HG02763 (cell line): ENCODE measurements around the gene DNAJC3.
A peak's percentile ranks its signal among the peaks of the same experiment; 100 is the strongest.

Experiments
- ATAC-seq: cut with Tn5 transposase; IDR thresholded peaks from one replicate; pipeline ENCODE4 v1.9.1; 2021; ENCODE audit warnings: mild to moderate bottlenecking, moderate library complexity; ENCODE audit not compliant: unreplicated experiment

Gene DNAJC3

GRCh38 chr13:95833719-95834118 lies 156.8 kb downstream of the DNAJC3 start:
- no peak for ATAC-seq

- ATAC-seq = peak; percentile 73
Measured at GRCh38 chr13:95834134-95834765, 157.3 kb downstream of the DNAJC3 start.

- no peak for ATAC-seq
Measured at GRCh38 chr13:95841894-95842293, 165.0 kb downstream of the DNAJC3 start.

GRCh38 chr13:95842898-95843297 lies 166.0 kb downstream of the DNAJC3 start:
- ATAC-seq = no peak
